Stimulated activated CD8-positive, alpha-beta memory T cell treated with anti-CD3 and anti-CD28 coated beads, Interleukin-7, amount 100 ng/mL, for 4 hours (primary cell): ENCODE data around the gene TMEM131.
"Not testable (repeated sequence)": the region's sequence is repeated elsewhere in the genome, so short reads cannot be mapped to it uniquely, and the experiment has no call there.

ENCODE experiments used
- DNase-seq, 2 donors: peaks; one replicate each; pipeline ENCODE4 v3.0.0-alpha.2; 2020; ENCODE audit warnings: low read depth in 2 of 2

Gene TMEM131

GRCh38 chr2:97957432-97958183, 38.1 kb downstream of the TMEM131 start:
- DNase-seq: no peak

GRCh38 chr2:97956753-97957152, 39.0 kb downstream of the TMEM131 start:
- not testable (repeated sequence) for DNase-seq

GRCh38 chr2:97953853-97954252, 41.9 kb downstream of the TMEM131 start:
- no peak for DNase-seq

GRCh38 chr2:97952357-97952756, 43.4 kb downstream of the TMEM131 start:
- no peak for DNase-seq

GRCh38 chr2:97951155-97951680, 44.5 kb downstream of the TMEM131 start:
- DNase-seq: no peak

- DNase-seq: no peak
Measured at GRCh38 chr2:97950329-97951154, 45.2 kb downstream of the TMEM131 start.

GRCh38 chr2:97948926-97949325, 46.8 kb downstream of the TMEM131 start:
- DNase-seq: no peak

- DNase-seq: no peak
Measured at GRCh38 chr2:97945791-97946190, 50.0 kb downstream of the TMEM131 start.

- DNase-seq: no peak
Measured at GRCh38 chr2:97936881-97937280, 58.9 kb downstream of the TMEM131 start.

- no peak for DNase-seq
Measured at GRCh38 chr2:97936199-97936598, 59.5 kb downstream of the TMEM131 start.

- DNase-seq: no peak
Measured at GRCh38 chr2:97935719-97936161, 60.0 kb downstream of the TMEM131 start.

GRCh38 chr2:97932975-97933662, 62.6 kb downstream of the TMEM131 start:
- no peak for DNase-seq

- DNase-seq: no peak
Measured at GRCh38 chr2:97931858-97932225, 63.9 kb downstream of the TMEM131 start.

GRCh38 chr2:97931118-97931857, 64.5 kb downstream of the TMEM131 start:
- no peak for DNase-seq

- no peak for DNase-seq
Measured at GRCh38 chr2:97928591-97928990, 67.2 kb downstream of the TMEM131 start.

- no peak for DNase-seq
Measured at GRCh38 chr2:97926946-97927345, 68.8 kb downstream of the TMEM131 start.

- no peak for DNase-seq
Measured at GRCh38 chr2:97924194-97924593, 71.6 kb downstream of the TMEM131 start.

GRCh38 chr2:97919858-97920257, 75.9 kb downstream of the TMEM131 start:
- DNase-seq: no peak

GRCh38 chr2:97918818-97919217, 76.9 kb downstream of the TMEM131 start:
- DNase-seq: no peak

GRCh38 chr2:97917668-97918067, 78.1 kb downstream of the TMEM131 start:
- DNase-seq: not testable (repeated sequence)

- no peak for DNase-seq
Measured at GRCh38 chr2:97914691-97915213, 81.0 kb downstream of the TMEM131 start.
